Skin of body (tissue), 2 donors: Measurements from ENCODE around the gene PBX1. TPM values are rescaled to one million over a fixed set of nuclear protein-coding genes. Genes with fewer than 3 reads are reported as not detected.

ENCODE experiments used
- DNase-seq: peaks from one replicate; lab custom pipeline; 2025; lab: John Stamatoyannopoulos, UW
- total RNA-seq: library from RNA; depleted of rRNA; stranded (reverse); fragments of >200 nt; gene quantifications from one replicate; pipeline ENCODE4 v1.2.3, GENCODE V29; 2014

Gene PBX1
- total RNA-seq, 1 donor from 2014 or later: 57.2 TPM

DNA sequence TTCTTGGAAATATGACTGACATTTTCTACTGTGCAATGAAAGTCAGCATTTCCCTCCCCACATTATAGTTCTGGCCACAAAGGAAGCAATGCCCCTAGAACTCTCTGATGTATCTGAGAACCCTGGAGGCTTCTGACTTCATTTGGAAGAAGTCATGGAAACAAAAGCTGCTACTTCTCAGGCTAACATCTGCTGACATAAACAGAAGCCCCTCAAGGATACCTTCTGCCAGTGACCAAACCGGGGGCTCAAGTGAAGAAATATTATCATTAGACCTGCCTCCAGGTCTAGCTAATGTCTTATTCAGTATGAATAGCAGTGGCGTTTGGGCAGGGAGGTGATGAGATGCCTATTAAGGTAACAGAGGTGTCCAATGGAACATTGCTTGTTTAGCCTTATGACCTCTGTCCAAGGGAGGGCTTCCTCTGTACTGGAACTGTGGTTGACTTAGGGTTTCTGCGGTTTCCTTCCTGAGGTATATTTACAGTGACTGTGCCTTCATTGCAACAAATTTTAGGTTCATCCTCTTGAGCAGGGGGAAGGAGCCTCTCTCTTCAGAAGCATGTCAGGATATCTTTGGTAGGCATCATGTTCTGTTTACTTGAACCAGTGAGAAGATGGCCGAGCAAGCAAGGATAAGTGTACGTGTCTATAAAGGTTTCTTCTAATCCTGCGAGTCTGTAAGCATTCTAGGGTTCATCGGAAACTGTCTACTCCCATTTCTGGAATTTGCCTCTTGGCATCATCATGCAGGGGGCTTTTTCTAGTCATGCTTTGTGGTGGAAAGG is 161.7 kb downstream of the PBX1 start:
- no peak for DNase-seq

DNA sequence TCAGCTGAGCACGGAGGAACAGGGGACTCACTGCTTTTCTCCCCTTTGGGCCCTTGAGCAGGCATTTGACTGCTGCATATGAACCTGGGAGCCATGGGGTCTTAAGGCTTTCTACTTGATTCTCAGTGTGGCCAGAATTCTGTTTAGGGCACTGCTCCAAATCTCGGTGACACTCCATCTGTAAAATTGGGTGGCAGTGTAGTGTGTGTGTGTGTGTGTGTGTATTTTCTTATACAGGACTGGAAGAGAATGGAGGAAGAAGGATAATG is 162.2 kb downstream of the PBX1 start:
- DNase-seq: no peak

DNA sequence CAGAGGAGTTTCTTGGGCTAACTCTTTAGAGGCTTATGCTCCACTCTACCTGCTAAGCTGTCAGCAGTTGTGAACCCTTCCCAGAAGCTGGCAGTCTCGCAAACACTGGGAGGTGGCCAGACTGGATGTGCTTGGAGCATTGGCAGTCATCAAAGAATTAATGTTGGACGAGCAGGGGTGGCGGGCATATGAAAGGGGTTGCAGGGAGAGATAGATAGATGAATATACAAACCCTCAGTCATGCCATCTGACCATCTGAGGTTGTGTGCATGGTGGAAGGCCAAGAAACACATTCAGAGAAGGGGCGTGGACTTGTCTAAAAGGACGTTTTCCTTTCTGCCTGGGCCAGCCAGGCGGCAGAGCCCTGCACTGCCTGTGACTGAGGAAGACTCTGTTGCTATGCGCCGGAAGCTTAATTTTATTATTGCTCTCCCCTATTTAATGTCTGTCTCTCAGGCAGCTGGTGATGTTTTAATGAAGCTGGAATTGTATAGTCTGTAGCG is 164.4 kb downstream of the PBX1 start:
- no peak for DNase-seq

- no peak for DNase-seq
These were observed 166.4 kb downstream of the PBX1 start for GRCh38 chr1:164725401-164725800.

DNA sequence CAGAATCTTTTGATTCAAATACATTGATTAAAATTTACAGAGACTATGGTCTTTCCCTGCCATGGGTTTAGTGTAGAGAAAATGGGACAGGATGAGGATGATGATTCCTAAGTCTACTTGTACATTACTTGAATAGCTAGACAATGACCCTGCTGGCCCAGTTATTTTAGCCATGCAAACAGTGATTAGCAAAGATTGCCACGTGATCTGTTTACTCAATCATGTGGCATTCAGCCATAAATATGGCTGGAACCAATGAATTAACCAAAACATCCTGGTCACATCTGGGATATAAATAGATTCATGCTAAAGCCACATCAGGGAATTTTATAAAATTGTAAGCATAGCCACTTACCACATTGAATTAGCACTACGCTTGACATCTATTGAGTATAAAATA is 167.3 kb downstream of the PBX1 start:
- DNase-seq: no peak

- no peak for DNase-seq
These were observed 169.7 kb downstream of the PBX1 start for GRCh38 chr1:164728719-164729118.

DNA sequence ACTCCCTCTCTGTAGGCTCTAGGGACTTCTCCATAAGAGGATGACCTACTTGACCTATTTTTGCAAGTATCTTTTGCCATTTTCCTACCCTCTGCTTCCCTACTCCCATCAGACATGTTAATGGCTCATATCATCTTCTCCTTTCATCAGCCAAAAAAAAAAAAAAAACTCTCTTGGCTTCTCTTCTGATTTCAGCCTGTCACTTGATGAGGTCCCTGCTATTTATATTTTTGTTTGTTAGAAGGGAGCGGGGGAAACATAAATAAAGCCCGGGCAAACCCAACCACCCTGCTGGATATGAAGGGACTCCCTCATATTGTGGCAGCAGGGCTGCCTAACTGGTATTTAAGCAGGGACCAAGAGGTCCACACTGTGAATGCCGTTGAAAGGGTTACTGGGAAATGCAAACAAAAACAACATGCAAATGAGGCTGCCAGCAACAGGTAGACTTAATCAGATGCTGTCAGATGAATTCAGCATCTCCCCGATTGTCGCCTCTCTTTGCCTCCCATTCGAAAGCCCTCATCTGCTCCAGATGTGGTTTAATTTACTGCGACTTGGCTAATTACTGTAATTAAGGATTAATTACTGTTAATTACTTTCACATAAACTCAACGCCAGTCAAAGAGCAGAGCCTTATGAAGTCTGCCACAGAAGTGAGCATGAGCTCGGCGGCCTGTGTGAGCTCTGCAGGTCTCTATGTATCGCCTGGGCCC is 172.3 kb downstream of the PBX1 start:
- DNase-seq: no peak

- no peak for DNase-seq
These were observed 174.1 kb downstream of the PBX1 start for GRCh38 chr1:164733070-164733469.

- DNase-seq: no peak
These were observed 174.8 kb downstream of the PBX1 start for GRCh38 chr1:164733734-164734133.

DNA sequence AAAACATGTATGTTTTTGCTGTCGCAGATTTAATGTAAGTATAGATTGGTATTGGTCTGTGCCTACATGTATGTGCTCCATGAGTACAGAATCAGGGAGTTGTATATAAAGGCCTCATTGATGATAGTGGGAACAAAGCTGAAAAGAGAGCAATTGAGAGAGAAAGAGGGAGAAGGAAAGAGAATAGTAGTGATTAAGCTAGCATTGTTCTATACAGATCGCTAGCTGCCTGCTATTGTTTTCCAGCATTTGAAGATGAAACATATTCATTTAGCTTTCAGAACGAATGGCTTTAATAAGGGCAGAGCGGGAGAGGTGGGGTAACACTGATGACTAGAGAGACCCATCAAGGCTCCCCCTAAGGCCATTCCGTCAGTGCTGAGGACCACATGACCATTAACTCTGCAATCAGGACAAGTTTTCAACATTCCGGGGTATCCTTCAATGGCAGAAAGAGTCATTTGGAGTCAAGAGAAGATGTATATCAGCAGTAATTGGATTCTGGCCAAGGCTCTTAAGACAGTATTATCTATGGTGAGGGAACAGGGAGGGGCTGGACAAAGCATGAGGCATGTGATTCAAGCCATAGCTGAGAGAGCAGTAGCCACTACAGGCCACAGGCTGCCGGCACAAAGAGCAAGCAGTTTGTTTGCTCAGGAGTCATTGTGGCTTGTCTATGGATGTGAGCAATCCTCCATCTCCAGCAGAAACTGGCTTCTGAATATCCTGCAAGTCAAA is 176.5 kb downstream of the PBX1 start:
- no peak for DNase-seq

- no peak for DNase-seq
These were observed 177.2 kb downstream of the PBX1 start for GRCh38 chr1:164736137-164736536.

GRCh38 chr1:164739189-164739588 is 180.2 kb downstream of the PBX1 start:
- no peak for DNase-seq

GRCh38 chr1:164740000-164740526 is 181.1 kb downstream of the PBX1 start:
- no peak for DNase-seq

GRCh38 chr1:164742745-164743144 is 183.8 kb downstream of the PBX1 start:
- DNase-seq: no peak

DNA sequence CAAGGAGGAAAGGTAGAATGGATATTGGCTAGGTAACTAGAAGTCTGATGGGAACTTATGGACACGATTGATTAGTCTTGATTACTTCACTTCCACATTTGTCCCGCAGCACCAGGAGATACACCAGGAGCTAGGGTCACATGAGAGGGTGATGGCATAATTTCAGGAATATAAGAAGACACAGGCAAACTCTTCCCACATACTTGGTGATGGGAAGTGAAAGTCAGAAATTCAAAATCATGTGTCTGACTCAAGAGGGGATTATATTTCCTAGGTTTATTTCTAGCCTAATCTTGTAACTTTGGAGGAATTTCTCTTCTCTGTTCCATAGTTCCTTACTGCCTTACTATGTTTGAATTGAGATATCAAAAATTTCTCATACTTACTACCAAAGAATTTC is 185.0 kb downstream of the PBX1 start:
- DNase-seq: no peak

- DNase-seq: no peak
These were observed 186.8 kb downstream of the PBX1 start for GRCh38 chr1:164745736-164746135.

DNA sequence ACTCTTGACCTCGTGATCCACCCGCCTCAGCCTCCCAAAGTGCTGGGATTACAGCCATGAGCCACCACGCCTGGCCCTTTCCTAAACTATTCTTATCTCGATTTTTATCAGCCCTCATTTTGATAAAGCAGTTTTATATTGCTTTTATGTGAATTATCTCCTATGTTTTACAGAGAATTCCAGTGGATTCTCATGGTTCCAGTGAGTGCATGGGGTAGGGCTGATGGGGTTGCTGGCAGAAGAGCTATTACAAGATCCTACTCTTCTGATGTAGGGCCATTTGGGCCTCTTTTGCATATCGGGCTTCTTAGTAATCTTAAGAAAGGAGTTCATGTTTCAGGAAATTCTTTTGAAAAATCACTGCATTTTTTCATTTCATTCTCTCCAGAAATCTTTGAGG is 187.6 kb downstream of the PBX1 start:
- DNase-seq: no peak

DNA sequence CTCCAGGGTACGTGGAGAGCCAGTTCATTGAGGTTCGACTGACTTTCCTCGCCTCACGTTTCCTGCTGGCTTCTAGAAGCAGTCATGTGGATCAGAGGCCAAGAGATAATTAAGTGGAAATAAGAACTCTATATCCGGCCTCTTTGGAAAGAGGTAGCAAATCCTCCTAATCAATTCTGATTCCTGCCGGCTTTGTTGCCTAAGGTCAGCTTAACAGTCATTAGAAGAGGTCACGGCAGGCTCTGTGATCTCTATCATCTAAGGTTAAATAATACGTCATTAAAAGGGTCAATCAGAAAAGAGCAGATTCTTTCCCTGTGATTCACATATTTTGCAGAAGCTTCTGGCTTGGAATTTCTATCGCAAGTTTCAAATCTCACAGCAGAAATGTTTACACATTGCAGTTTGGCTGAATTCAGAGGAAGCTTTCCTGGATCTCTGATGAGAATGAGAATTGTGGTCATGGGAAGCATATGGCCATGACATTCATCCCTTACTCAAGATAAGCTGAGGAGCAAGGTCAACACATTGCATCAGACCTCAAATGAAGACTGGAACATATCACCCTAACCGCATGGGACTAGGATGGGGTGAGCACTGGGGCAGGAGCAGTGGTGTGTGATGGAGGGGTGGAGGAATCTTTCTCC is 189.4 kb downstream of the PBX1 start:
- DNase-seq: peak; percentile 71

DNA sequence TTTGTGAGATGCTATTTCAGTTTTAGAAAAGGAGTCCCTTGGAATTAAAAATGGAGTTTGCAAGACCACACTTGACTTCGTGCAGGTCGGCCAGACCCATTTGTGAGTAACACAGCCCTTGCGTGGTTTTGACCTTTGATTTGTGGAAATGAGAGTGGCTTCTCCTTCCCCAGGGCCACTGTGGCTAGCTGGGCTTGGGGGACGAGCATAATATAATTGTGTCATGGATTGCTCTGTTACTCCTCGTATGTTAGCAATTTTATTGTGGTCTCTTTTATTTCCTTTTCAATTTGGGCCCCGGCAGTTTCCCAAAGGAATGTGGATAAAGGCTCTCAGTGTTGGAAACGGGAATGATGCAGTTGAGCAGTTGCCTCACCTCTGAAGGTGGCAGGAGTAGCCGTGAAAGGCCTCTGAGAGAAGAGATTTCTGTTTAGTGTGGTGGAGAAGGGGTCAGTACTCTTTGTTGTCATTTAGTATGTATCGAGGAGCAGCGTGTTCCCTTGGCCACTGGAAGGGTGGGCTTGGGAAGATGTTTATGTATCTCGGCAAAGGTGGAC is 194.6 kb downstream of the PBX1 start:
- no peak for DNase-seq

- peak; percentile 42 for DNase-seq
These were observed 195.2 kb downstream of the PBX1 start for GRCh38 chr1:164754088-164754600.

GRCh38 chr1:164755690-164756089 is 196.7 kb downstream of the PBX1 start:
- no peak for DNase-seq
